Prostate gland (tissue), 2 donors: ENCODE measurements around the gene HPS1.

Source experiments
- POLR2AphosphoS5 ChIP-seq: sonication (generic); formaldehyde crosslinking; IDR thresholded peaks from one replicate; pipeline ENCODE4 v1.6.1; 2017; ENCODE audit warnings: antibody characterized with exemption
- TF ChIP-seq, protein P1 (sequence below), 4 experiments: fragments of 200-600 bp in 2 of 4; fragments of 450-650 bp in 2 of 4; sonication (generic) in 2 of 4; IDR thresholded peaks; 1 replicate in 3 of 4; 2 replicates in 1 of 4; pipeline ENCODE4 v1.5.1; 2016 to 2019; ENCODE audit warnings: antibody characterized with exemption in 4 of 4, mild to moderate bottlenecking in 2 of 4, moderate library complexity in 2 of 4

DNA sequence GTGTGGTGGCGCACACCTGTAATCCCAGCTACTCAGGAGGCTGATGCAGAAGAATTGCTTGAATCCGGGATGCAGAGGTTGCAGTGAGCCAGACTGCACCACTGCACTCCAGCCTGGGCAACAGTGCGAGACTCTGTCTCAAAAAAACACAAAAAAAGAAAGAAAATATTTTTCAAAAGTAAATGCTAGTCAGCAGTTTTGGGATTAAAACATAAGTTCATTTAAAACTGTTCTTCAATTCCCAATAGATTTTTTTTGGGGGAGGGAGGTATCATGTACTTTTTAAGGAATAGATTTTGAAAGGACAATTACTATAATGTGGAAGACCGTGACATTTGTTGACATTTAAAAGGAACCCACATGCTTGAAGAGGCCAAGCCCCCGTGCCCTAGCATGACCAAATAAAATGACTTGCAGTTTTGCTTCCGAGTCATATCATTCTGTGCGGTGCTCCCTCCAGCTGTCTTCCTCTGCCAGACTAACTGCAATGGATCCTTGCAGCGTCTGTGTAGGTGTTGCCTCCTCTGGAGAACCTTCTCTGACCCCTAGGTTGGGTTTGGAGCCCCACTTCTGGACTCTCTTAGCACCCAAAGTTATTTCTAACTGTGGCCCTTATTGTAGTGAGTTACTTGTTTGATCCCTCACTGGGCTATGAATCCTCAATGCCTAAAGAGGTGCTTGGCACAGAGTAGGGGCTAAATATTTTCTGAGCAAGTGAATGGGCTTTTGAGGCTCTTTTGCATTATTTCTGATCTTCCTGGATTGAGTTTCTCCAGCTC lies 17.4 kb upstream of the HPS1 start:
- TF ChIP-seq, protein P1, sequence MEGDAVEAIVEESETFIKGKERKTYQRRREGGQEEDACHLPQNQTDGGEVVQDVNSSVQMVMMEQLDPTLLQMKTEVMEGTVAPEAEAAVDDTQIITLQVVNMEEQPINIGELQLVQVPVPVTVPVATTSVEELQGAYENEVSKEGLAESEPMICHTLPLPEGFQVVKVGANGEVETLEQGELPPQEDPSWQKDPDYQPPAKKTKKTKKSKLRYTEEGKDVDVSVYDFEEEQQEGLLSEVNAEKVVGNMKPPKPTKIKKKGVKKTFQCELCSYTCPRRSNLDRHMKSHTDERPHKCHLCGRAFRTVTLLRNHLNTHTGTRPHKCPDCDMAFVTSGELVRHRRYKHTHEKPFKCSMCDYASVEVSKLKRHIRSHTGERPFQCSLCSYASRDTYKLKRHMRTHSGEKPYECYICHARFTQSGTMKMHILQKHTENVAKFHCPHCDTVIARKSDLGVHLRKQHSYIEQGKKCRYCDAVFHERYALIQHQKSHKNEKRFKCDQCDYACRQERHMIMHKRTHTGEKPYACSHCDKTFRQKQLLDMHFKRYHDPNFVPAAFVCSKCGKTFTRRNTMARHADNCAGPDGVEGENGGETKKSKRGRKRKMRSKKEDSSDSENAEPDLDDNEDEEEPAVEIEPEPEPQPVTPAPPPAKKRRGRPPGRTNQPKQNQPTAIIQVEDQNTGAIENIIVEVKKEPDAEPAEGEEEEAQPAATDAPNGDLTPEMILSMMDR (IDR thresholded peaks at IDR 0.05) = no peak
- no peak for TF ChIP-seq POLR2AphosphoS5
